AG04450 (cell line): ENCODE data around the gene PRRT2. TPM values are rescaled to one million over a fixed set of nuclear protein-coding genes. Genes with fewer than 3 reads are reported as not detected.

Source experiments
- CTCF ChIA-PET: fragments of 300-600, 350-600 bp; formaldehyde crosslinking; extraction: SDS; loops from one replicate; lab custom pipeline; 2022; ENCODE audit warnings: antibody characterized with exemption, inconsistent platforms; lab: Charles Lee
- POLR2A ChIA-PET: fragments of 350-600 bp; formaldehyde crosslinking; extraction: SDS; loops from one replicate; lab custom pipeline; 2021; ENCODE audit warnings: antibody characterized with exemption, inconsistent platforms; lab: Yijun Ruan, JAX
- DNase-seq: peaks from one replicate; pipeline ENCODE4 v3.0.0-alpha.2; 2011; ENCODE audit warnings: low read depth, low spot score
- H3K27ac ChIP-seq: one replicate; pipeline ENCODE4 v1.5.1; 2012; ENCODE audit warnings: low read depth, low read length, control low read depth
- H3K27me3 ChIP-seq: one replicate; pipeline ENCODE4 v1.6.0; 2012; ENCODE audit warnings: low read length; ENCODE audit not compliant: control insufficient read depth, insufficient read depth
- H3K4me3 ChIP-seq: 2 replicates; pipeline ENCODE4 v1.5.1; 2011; ENCODE audit warnings: mild to moderate bottlenecking, low read depth, low read length, control low read depth
- H3K9me3 ChIP-seq: 2 replicates; pipeline ENCODE4 v1.5.1; 2012; ENCODE audit warnings: low read length; ENCODE audit not compliant: control insufficient read depth, insufficient read depth
- CTCF ChIP-seq: IDR thresholded peaks from 2 replicates; pipeline ENCODE4 v1.5.1; 2011; ENCODE audit warnings: low read depth, low read length, control low read depth, inconsistent platforms
- polyA plus RNA-seq: library from polyadenylated mRNA; depleted of rRNA; stranded (reverse); fragments of >200 nt; gene quantifications from 2 replicates; pipeline ENCODE4 v1.2.3, GENCODE V29; 2011; rRNA removed
- small RNA-seq: library from RNA; depleted of rRNA; stranded (forward); fragments of <200 nt; gene quantifications from one replicate; pipeline ENCODE3, GENCODE V24; 2012; ENCODE audit warnings: low read depth; ENCODE audit not compliant: insufficient read length

PRRT2 gene
- polyA plus RNA-seq, 1 experiment, result 5.7 TPM

GRCh38 chr16:29864205-29864604, 52.2 kb downstream of the PRRT2 start:
- Histone ChIP-seq H3K4me3 (no peak overlapping the region), H3K27ac (no peak overlapping the region), H3K9me3 (no peaks in the 10 kb centered on the region; the same call in 1 of the 2 replicates), H3K27me3 (no peaks in the 10 kb centered on the region)
- DNase-seq, result no peak
- POLR2A ChIA-PET, result no interaction called here
- no peak for TF ChIP-seq CTCF
- CTCF ChIA-PET, result interaction anchor here (0.6 to 1.6 kb wide), 3 partner anchors 10 to 1041 kb away, joined by 3 to 5 read pairs (median 4); partner anchors contain the start of gene ATXN2L

Small RNAs within 50 kb of the gene (small RNA-seq; reads per million reads assigned to genes)
- gene AC009133.6, result not detected
- gene AC120114.4, result not detected

Other genes with a start within 250 kb of the PRRT2 start
- 0.04 and 0.05 TPM in 2 replicates for gene SPN, start 148.9 kb upstream of the PRRT2 start, polyA plus RNA-seq
- 16.0 and 16.6 TPM in 2 replicates for gene QPRT, start 133.0 kb upstream of the PRRT2 start, polyA plus RNA-seq
- gene C16orf54, start 66.2 kb upstream of the PRRT2 start, polyA plus RNA-seq, result not detected in 2 replicates
- gene ZG16, start 33.9 kb upstream of the PRRT2 start, polyA plus RNA-seq, result not detected in 2 replicates
- gene KIF22, start 21.4 kb upstream of the PRRT2 start, polyA plus RNA-seq, result 14.1 and 19.9 TPM in 2 replicates
- gene MAZ, start 5.7 kb upstream of the PRRT2 start, polyA plus RNA-seq, result 58.4 and 79.6 TPM in 2 replicates
- 14.3 and 14.5 TPM in 2 replicates for gene PAGR1, start 4.0 kb downstream of the PRRT2 start, polyA plus RNA-seq
- 251 and 321 TPM in 2 replicates for gene MVP, start 8.3 kb downstream of the PRRT2 start, polyA plus RNA-seq
- 89.9 and 112 TPM in 2 replicates for gene CDIPT, start 51.0 kb downstream of the PRRT2 start, polyA plus RNA-seq
- 5.0 and 6.8 TPM in 2 replicates for gene SEZ6L2, start 87.4 kb downstream of the PRRT2 start, polyA plus RNA-seq
- 3.5 and 4.6 TPM in 2 replicates for gene ASPHD1, start 88.3 kb downstream of the PRRT2 start, polyA plus RNA-seq
- gene KCTD13, start 114.0 kb downstream of the PRRT2 start, polyA plus RNA-seq, result 7.4 and 8.8 TPM in 2 replicates
- gene TMEM219, start 149.9 kb downstream of the PRRT2 start, polyA plus RNA-seq, result 88.6 and 107 TPM in 2 replicates
- gene TAOK2, start 161.7 kb downstream of the PRRT2 start, polyA plus RNA-seq, result 16.9 and 18.2 TPM in 2 replicates
- gene HIRIP3, start 183.4 kb downstream of the PRRT2 start, polyA plus RNA-seq, result 2.5 and 3.8 TPM in 2 replicates
- 27.3 and 27.5 TPM in 2 replicates for gene INO80E, start 184.0 kb downstream of the PRRT2 start, polyA plus RNA-seq
- gene DOC2A, start 198.8 kb downstream of the PRRT2 start, polyA plus RNA-seq, result 0.22 and 0.46 TPM in 2 replicates
- not detected in 2 replicates for gene C16orf92, start 211.0 kb downstream of the PRRT2 start, polyA plus RNA-seq
- gene TLCD3B, start 219.1 kb downstream of the PRRT2 start, polyA plus RNA-seq, result not detected in 2 replicates